PC-3 (cell line): ENCODE data around the gene TMEM212. TPM values are rescaled to one million over a fixed set of nuclear protein-coding genes. Genes with fewer than 3 reads are reported as not detected.

Source experiments
- ATAC-seq: fragments of 200-7000 bp; cut with Tn5 transposase; 2 replicates; pipeline ENCODE4 v1.9.1; 2020; ENCODE audit warnings: mild to moderate bottlenecking, moderate library complexity
- Bru-seq: library from RNA; stranded (reverse); fragments of 400-500 nt; gene quantifications from one replicate; lab custom pipeline; 2021; lab: Mats Ljungman, UMichigan
- BruChase-seq, 2 experiments: library from RNA; stranded (reverse); fragments of 400-500 nt; gene quantifications; one replicate each; lab custom pipeline; 2021; lab: Mats Ljungman, UMichigan
- BruUV-seq: library from RNA; stranded (reverse); fragments of 400-500 nt; replicated peaks from 2 replicates; lab custom pipeline; 2021; lab: Mats Ljungman, UMichigan
- CTCF ChIA-PET: fragments of 300-600 bp; sonication (Branson Sonifier 250); formaldehyde crosslinking; loops from one replicate; lab custom pipeline; 2022; ENCODE audit warnings: antibody characterized with exemption; lab: Charles Lee
- POLR2A ChIA-PET: fragments of 300-600 bp; sonication (Branson Sonifier 250); formaldehyde crosslinking; loops from one replicate; lab custom pipeline; 2022; ENCODE audit warnings: antibody characterized with exemption; ENCODE audit not compliant: unreplicated experiment; lab: Charles Lee
- DNase-seq: peaks from one replicate; pipeline ENCODE4 v3.0.0-alpha.2; 2015
- H2AFZ ChIP-seq: fragments of 300-600 bp; sonication (generic); 2 replicates; pipeline ENCODE4 v1.6.0; 2016; ENCODE audit warnings: antibody characterized with exemption, low read length
- H3F3A ChIP-seq: fragments of 300-600 bp; sonication (generic); one replicate; pipeline ENCODE4 v1.6.0; 2017; ENCODE audit warnings: antibody characterized with exemption, low read length, control low read depth, mild to moderate bottlenecking; ENCODE audit not compliant: unreplicated experiment
- H3K27ac ChIP-seq: fragments of 300-600 bp; sonication (generic); 2 replicates; pipeline ENCODE4 v1.5.1; 2016; ENCODE audit warnings: mild to moderate bottlenecking, low read length
- H3K27me3 ChIP-seq: fragments of 300-600 bp; sonication (generic); 2 replicates; pipeline ENCODE4 v1.6.1; 2016; ENCODE audit warnings: low read length, mixed read lengths
- H3K36me3 ChIP-seq: fragments of 300-600 bp; sonication (generic); 2 replicates; pipeline ENCODE4 v1.6.1; 2016; ENCODE audit warnings: low read depth, mixed run types, low read length, mixed read lengths
- H3K4me1 ChIP-seq: fragments of 300-600 bp; sonication (generic); 2 replicates; pipeline ENCODE4 v1.5.1; 2016; ENCODE audit warnings: low read length; ENCODE audit not compliant: insufficient read depth
- H3K4me2 ChIP-seq: fragments of 300-600 bp; sonication (generic); 2 replicates; pipeline ENCODE4 v1.6.0; 2016; ENCODE audit warnings: low read length
- H3K4me3 ChIP-seq: fragments of 300-600 bp; sonication (generic); 2 replicates; pipeline ENCODE4 v1.5.1; 2016; ENCODE audit warnings: mild to moderate bottlenecking, low read length, mixed read lengths
- H3K79me2 ChIP-seq: fragments of 300-600 bp; sonication (generic); 2 replicates; pipeline ENCODE4 v1.6.1; 2017; ENCODE audit warnings: low read length, mixed read lengths
- H3K9ac ChIP-seq: fragments of 300-600 bp; sonication (generic); 2 replicates; pipeline ENCODE4 v1.6.0; 2016; ENCODE audit warnings: mild to moderate bottlenecking, low read length
- H3K9me2 ChIP-seq: fragments of 300-600 bp; sonication (generic); replicated peaks from 2 replicates; pipeline ENCODE4 v1.6.1; 2016; ENCODE audit warnings: mixed run types, low read length, mixed read lengths
- H3K9me3 ChIP-seq: fragments of 300-600 bp; sonication (generic); 2 replicates; pipeline ENCODE4 v1.6.1; 2016; ENCODE audit warnings: low read length, mixed read lengths
- H4K20me1 ChIP-seq: fragments of 300-600 bp; sonication (generic); 2 replicates; pipeline ENCODE4 v1.6.1; 2016; ENCODE audit warnings: low read length, mixed read lengths
- EZH2 ChIP-seq: fragments of 300-600 bp; sonication (generic); IDR thresholded peaks from one replicate; pipeline ENCODE4 v1.6.1; 2017; ENCODE audit warnings: antibody characterized with exemption, mild to moderate bottlenecking, low read length; ENCODE audit not compliant: unreplicated experiment
- EZH2phosphoT487 ChIP-seq: fragments of 300-600 bp; sonication (generic); IDR thresholded peaks from 2 replicates; pipeline ENCODE4 v1.6.1; 2018; ENCODE audit warnings: mild to moderate bottlenecking, antibody characterized with exemption, low read length, borderline replicate concordance
- intact Hi-C: fragments of 100-400 bp; cut with micrococcal nuclease; formaldehyde crosslinking; loops from 2 replicates; pipeline ENCODE4 v1.9.0; 2023
- long read RNA-seq: library from polyadenylated mRNA; unstranded; transcript quantifications from one replicate; pipeline ENCODE4 v2.0.0, GENCODE V29; 2021; ENCODE audit not compliant: unreplicated experiment
- total RNA-seq: library from RNA; depleted of rRNA; stranded (reverse); fragments of >200 nt; gene quantifications from 2 replicates; pipeline ENCODE4 v1.2.3, GENCODE V29; 2014; rRNA removed
- TF ChIP-seq, protein P1 (sequence below): fragments of 300-600 bp; sonication (generic); conservative IDR thresholded peaks from 2 replicates; pipeline ENCODE4 v1.5.1; 2017; ENCODE audit warnings: antibody characterized with exemption, low read depth, mild to moderate bottlenecking, low read length

TMEM212 gene
- total RNA-seq (not detected in 2 replicates), Bru-seq, nascent RNA (percentile 9 among the genes with signal in this experiment), BruChase-seq, experiment 1, labeled RNA remaining after a 6-hour chase (percentile 8 among the genes with signal in this experiment), BruChase-seq, experiment 2, labeled RNA remaining after a 2-hour chase (percentile 10 among the genes with signal in this experiment)
- long read RNA-seq, result 0 reads

DNA sequence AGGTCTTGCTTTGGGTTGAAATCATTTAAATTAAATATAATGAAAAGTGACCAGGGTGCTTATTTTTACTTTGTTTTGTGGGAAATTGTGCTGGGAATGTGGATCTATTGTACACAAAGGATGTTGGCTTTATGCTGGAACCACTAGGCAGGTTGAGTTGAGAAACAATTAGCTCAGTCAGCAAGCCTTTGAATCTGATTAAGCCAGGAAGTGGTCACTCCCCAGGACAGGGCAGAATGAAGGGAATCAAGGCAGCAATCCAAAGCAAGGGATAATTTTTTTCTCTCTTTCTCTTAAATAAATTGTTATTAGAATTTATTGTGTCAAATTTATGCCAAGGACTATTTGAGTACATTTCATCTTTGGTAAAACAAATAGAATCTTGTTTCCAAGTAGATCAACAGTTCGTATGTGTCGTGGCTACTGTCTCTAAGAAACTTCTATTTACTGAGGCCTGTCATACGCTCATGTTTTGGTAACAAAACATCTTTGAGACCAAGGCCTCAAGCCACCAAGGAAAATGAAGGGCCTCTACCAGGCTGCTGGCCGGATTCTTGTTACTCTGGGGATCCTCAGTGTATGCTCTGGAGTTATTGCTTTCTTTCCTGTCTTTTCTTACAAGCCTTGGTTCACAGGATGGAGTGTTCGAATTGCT, at the start of gene TMEM212:
Gene TMEM212 (plus strand): TSS at position 486 of the 655 bp plus-strand sequence. CDS start 35 bp downstream, at position 521.
- CTCF ChIA-PET, result interaction anchor here (0.6 kb wide), 1 partner anchor 907 kb away, joined by 3 read pairs; the partner anchor contains the start of gene ECT2
- Histone ChIP-seq H3K4me2 (no peak within 1 kb of the TSS), H3K36me3 (no peaks in the 10 kb centered on the region), H3K9me2 (no peaks in the 10 kb centered on the region), H3K4me3 (no peak within 1 kb of the TSS), H3K27ac (no peak within 1 kb of the TSS), H3K4me1 (peaks cover 3% of the 10 kb centered on the region; the same call in 1 of the 2 replicates), H3F3A (no peaks in the 10 kb centered on the region), H3K9me3 (no peaks in the 10 kb centered on the region), H2AFZ (no peak within 1 kb of the TSS), H3K79me2 (no peaks in the 10 kb centered on the region), H3K27me3 (no peaks in the 10 kb centered on the region), H3K9ac (no peak within 1 kb of the TSS), H4K20me1 (no peaks in the 10 kb centered on the region)
- TF ChIP-seq EZH2phosphoT487, result no peak
- TF ChIP-seq, protein P1, sequence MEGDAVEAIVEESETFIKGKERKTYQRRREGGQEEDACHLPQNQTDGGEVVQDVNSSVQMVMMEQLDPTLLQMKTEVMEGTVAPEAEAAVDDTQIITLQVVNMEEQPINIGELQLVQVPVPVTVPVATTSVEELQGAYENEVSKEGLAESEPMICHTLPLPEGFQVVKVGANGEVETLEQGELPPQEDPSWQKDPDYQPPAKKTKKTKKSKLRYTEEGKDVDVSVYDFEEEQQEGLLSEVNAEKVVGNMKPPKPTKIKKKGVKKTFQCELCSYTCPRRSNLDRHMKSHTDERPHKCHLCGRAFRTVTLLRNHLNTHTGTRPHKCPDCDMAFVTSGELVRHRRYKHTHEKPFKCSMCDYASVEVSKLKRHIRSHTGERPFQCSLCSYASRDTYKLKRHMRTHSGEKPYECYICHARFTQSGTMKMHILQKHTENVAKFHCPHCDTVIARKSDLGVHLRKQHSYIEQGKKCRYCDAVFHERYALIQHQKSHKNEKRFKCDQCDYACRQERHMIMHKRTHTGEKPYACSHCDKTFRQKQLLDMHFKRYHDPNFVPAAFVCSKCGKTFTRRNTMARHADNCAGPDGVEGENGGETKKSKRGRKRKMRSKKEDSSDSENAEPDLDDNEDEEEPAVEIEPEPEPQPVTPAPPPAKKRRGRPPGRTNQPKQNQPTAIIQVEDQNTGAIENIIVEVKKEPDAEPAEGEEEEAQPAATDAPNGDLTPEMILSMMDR, result no peak
- TF ChIP-seq EZH2, result no peak
- no TSS peak for BruUV-seq
- intact Hi-C loops, result no loop called here
- no peak for DNase-seq
- POLR2A ChIA-PET, result interaction anchor here (0.5 kb wide), 1 partner anchor 33 kb away, joined by 3 read pairs; the partner anchor contains the start of gene PLD1
- ATAC-seq, result peak; percentile 55

DNA sequence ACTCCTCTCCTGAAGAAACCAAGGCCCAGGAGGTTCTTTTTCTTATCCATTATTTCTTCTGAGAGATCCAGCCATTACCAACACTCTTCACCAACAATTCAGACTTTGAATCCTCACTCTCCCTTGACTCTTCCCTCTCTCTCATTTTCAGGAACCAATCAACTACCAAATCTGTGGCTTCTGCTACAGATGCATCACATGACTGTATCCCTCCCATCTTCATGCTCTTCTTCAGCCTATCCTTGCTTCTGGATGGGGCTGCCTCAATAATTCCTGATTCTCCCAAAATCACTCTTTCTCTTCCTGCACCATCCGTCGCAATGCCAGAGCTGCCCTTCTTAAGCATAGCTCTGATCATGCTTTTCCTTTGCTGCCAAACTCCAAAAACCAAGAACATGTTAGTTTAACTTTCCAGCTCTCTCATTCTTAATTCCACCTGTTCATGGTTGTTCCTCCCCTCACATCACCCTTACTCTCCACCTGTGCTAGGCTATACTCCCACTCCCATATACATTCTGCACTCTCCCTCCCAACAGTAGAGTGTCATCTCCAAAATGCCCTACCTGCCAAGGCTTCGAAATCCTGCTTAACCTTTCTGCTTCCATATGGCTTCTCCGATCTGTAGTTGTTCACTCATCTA, 46.4 kb upstream of the TMEM212 start:
- BruUV-seq, result no TSS peak
- no peaks in the 10 kb centered on the region for H3K79me2 ChIP-seq

More for the DNA sequence above, 46.4 kb upstream of the TMEM212 start:
- no peak overlapping the region for H3K4me2 ChIP-seq
- POLR2A ChIA-PET, result no interaction called here
- ATAC-seq (no peak), DNase-seq (no peak)
- no peak overlapping the region for H2AFZ ChIP-seq
- H3K4me1 ChIP-seq, result peaks cover 32% of the 10 kb centered on the region
- H3K27ac ChIP-seq, result no peak overlapping the region
- no peaks in the 10 kb centered on the region for H3K27me3 ChIP-seq
- H3K9ac ChIP-seq, result no peak overlapping the region
- CTCF ChIA-PET, result no interaction called here
- TF ChIP-seq EZH2, result no peak
- no peak for TF ChIP-seq EZH2phosphoT487
- TF ChIP-seq, protein P1, result no peak
- H3F3A ChIP-seq, result no peaks in the 10 kb centered on the region
- no peaks in the 10 kb centered on the region for H3K36me3 ChIP-seq
- intact Hi-C loops, result no loop called here
- H4K20me1 ChIP-seq, result no peaks in the 10 kb centered on the region
- no peak overlapping the region for H3K4me3 ChIP-seq
- H3K9me2 ChIP-seq, result no peaks in the 10 kb centered on the region
- H3K9me3 ChIP-seq, result no peaks in the 10 kb centered on the region
